ENCODE measurements around the gene NUP37.
A peak's percentile ranks its signal among the peaks of the same experiment; 100 is the strongest.

Gene NUP37

GRCh38 chr12:102064476-102064875 lies 55.4 kb downstream of the NUP37 start:
- peaks cover 16% of the 10 kb centered on the region for H3K36me3 Mint-ChIP-seq (ENCODE audit: insufficient read depth)
- no peak overlapping the region for H3K4me3 Mint-ChIP-seq
- H3K27ac Mint-ChIP-seq = no peak overlapping the region

GRCh38 chr12:102063069-102063468 lies 56.8 kb downstream of the NUP37 start:
- Mint-ChIP-seq H3K36me3 (ENCODE audit: insufficient read depth) (peaks cover 16% of the 10 kb centered on the region), H3K4me1 (ENCODE audit: low read depth in 2 of 2) (peaks cover 15 to 28% of the 10 kb centered on the region in 2 donors), H3K27me3 (peaks cover 9 to 14% of the 10 kb centered on the region in 2 donors), H3K9me3 (peaks cover 0 to 2% of the 10 kb centered on the region in 2 donors), H3K27ac (no peak overlapping the region), H3K4me3 (no peak overlapping the region)
- no peak for DNase-seq
- no peak for ATAC-seq (replicated peaks)

More at GRCh38 chr12:102064476-102064875, 55.4 kb downstream of the NUP37 start:
- H3K4me1 Mint-ChIP-seq (ENCODE audit: low read depth in 2 of 2) = peaks cover 12 to 21% of the 10 kb centered on the region in 2 donors
- ATAC-seq (replicated peaks) (no peak), DNase-seq (no peak)
- H3K27me3 Mint-ChIP-seq = peaks cover 9 to 14% of the 10 kb centered on the region in 2 donors
- H3K9me3 Mint-ChIP-seq = no peaks in the 10 kb centered on the region

GRCh38 chr12:102062419-102062806 lies 57.5 kb downstream of the NUP37 start:
- Mint-ChIP-seq H3K36me3 (ENCODE audit: insufficient read depth) (peaks cover 20% of the 10 kb centered on the region), H3K4me3 (peak overlapping the region; percentile 96 to 99), H3K27me3 (peaks cover 9 to 14% of the 10 kb centered on the region in 2 donors), H3K9me3 (peaks cover 0 to 2% of the 10 kb centered on the region in 2 donors), H3K4me1 (ENCODE audit: low read depth in 2 of 2) (peaks cover 19 to 34% of the 10 kb centered on the region in 2 donors), H3K27ac (peak overlapping the region; percentile 99)
- DNase-seq (no peak), ATAC-seq (replicated peaks) (no peak)

- ATAC-seq (replicated peaks) (peak; percentile 91), DNase-seq (peak; percentile 94 to 96 (median 95))
- Mint-ChIP-seq H3K4me3 (peak within 1 kb of the TSS; percentile 96 to 99), H3K9me3 (peaks cover 0 to 2% of the 10 kb centered on the region in 2 donors), H3K4me1 (ENCODE audit: low read depth in 2 of 2) (peaks cover 19 to 36% of the 10 kb centered on the region in 2 donors), H3K27ac (peak within 1 kb of the TSS; percentile 99), H3K27me3 (peaks cover 9 to 14% of the 10 kb centered on the region in 2 donors), H3K36me3 (ENCODE audit: insufficient read depth) (peaks cover 22% of the 10 kb centered on the region)
Observed at GRCh38 chr12:102061560-102062418, 58.1 kb downstream of the NUP37 start, which contains the start of gene WASHC3. Gene WASHC3, minus strand, starts transcription at chr12:102061991. Its CDS starts 29 bp downstream, at chr12:102061962.

- peaks cover 9 to 14% of the 10 kb centered on the region in 2 donors for H3K27me3 Mint-ChIP-seq
- peaks cover 29% of the 10 kb centered on the region for H3K36me3 Mint-ChIP-seq (ENCODE audit: insufficient read depth)
- DNase-seq = peak; percentile 22 to 40 (median 38)
Observed at GRCh38 chr12:102061096-102061559, 58.8 kb downstream of the NUP37 start.

GRCh38 chr12:102059343-102059742 lies 60.6 kb downstream of the NUP37 start:
- Mint-ChIP-seq H3K4me3 (no peak overlapping the region), H3K27me3 (peaks cover 0 to 2% of the 10 kb centered on the region in 2 donors), H3K9me3 (peaks cover 0 to 2% of the 10 kb centered on the region in 2 donors), H3K4me1 (ENCODE audit: low read depth in 2 of 2) (peaks cover 27 to 49% of the 10 kb centered on the region in 2 donors), H3K36me3 (ENCODE audit: insufficient read depth) (peaks cover 36% of the 10 kb centered on the region), H3K27ac (no peak overlapping the region)
- no peak for ATAC-seq (replicated peaks)
- no peak for DNase-seq

More at GRCh38 chr12:102061096-102061559, 58.8 kb downstream of the NUP37 start:
- Mint-ChIP-seq H3K4me1 (ENCODE audit: low read depth in 2 of 2) (peaks cover 23 to 43% of the 10 kb centered on the region in 2 donors), H3K4me3 (peak overlapping the region; percentile 96 to 99), H3K27ac (peak overlapping the region; percentile 99), H3K9me3 (peaks cover 0 to 2% of the 10 kb centered on the region in 2 donors)
- ATAC-seq (replicated peaks) = peak; percentile 56

GRCh38 chr12:102054345-102054744 lies 65.6 kb downstream of the NUP37 start:
- ATAC-seq (replicated peaks) = no peak
- Mint-ChIP-seq H3K27me3 (no peaks in the 10 kb centered on the region), H3K9me3 (peaks cover 0 to 2% of the 10 kb centered on the region in 2 donors), H3K36me3 (ENCODE audit: insufficient read depth) (peaks cover 43% of the 10 kb centered on the region), H3K27ac (no peak overlapping the region), H3K4me1 (ENCODE audit: low read depth in 2 of 2) (peaks cover 26 to 46% of the 10 kb centered on the region in 2 donors), H3K4me3 (no peak overlapping the region)
- no peak for DNase-seq

- H3K27me3 Mint-ChIP-seq = no peaks in the 10 kb centered on the region
- no peak for ATAC-seq (replicated peaks)
- H3K4me3 Mint-ChIP-seq = no peak overlapping the region
- H3K27ac Mint-ChIP-seq = peak overlapping the region; percentile 36 to 55
- no peak for DNase-seq
- H3K4me1 Mint-ChIP-seq (ENCODE audit: low read depth in 2 of 2) = peaks cover 23 to 39% of the 10 kb centered on the region in 2 donors
- H3K36me3 Mint-ChIP-seq (ENCODE audit: insufficient read depth) = peaks cover 55% of the 10 kb centered on the region
- H3K9me3 Mint-ChIP-seq = no peaks in the 10 kb centered on the region
Observed at GRCh38 chr12:102053062-102053349, 66.9 kb downstream of the NUP37 start.

GRCh38 chr12:102052192-102053061 lies 67.5 kb downstream of the NUP37 start:
- Mint-ChIP-seq H3K4me1 (ENCODE audit: low read depth in 2 of 2) (peaks cover 19 to 33% of the 10 kb centered on the region in 2 donors), H3K4me3 (no peak overlapping the region), H3K27me3 (no peaks in the 10 kb centered on the region), H3K27ac (peak overlapping the region in 1 of 2 donors; percentile 36), H3K36me3 (ENCODE audit: insufficient read depth) (peaks cover 53% of the 10 kb centered on the region), H3K9me3 (no peaks in the 10 kb centered on the region)
- DNase-seq (no peak), ATAC-seq (replicated peaks) (no peak)

GRCh38 chr12:102051431-102051965 lies 68.4 kb downstream of the NUP37 start:
- DNase-seq (no peak), ATAC-seq (replicated peaks) (no peak)
- Mint-ChIP-seq H3K4me1 (ENCODE audit: low read depth in 2 of 2) (peaks cover 17 to 28% of the 10 kb centered on the region in 2 donors), H3K27me3 (no peaks in the 10 kb centered on the region), H3K4me3 (no peak overlapping the region), H3K27ac (no peak overlapping the region), H3K9me3 (no peaks in the 10 kb centered on the region), H3K36me3 (ENCODE audit: insufficient read depth) (peaks cover 53% of the 10 kb centered on the region)

- Mint-ChIP-seq H3K27me3 (no peaks in the 10 kb centered on the region), H3K27ac (peak overlapping the region in 1 of 2 donors; percentile 60), H3K36me3 (ENCODE audit: insufficient read depth) (peaks cover 51% of the 10 kb centered on the region), H3K9me3 (no peaks in the 10 kb centered on the region), H3K4me1 (ENCODE audit: low read depth in 2 of 2) (peaks cover 15 to 24% of the 10 kb centered on the region in 2 donors), H3K4me3 (no peak overlapping the region)
- DNase-seq (no peak), ATAC-seq (replicated peaks) (no peak)
Observed at GRCh38 chr12:102050660-102051430, 69.1 kb downstream of the NUP37 start.

- DNase-seq = no peak
- H3K9me3 Mint-ChIP-seq = no peaks in the 10 kb centered on the region
- peaks cover 60% of the 10 kb centered on the region for H3K36me3 Mint-ChIP-seq (ENCODE audit: insufficient read depth)
- no peak overlapping the region for H3K4me3 Mint-ChIP-seq
- ATAC-seq (replicated peaks) = no peak
- H3K27ac Mint-ChIP-seq = peak overlapping the region in 1 of 2 donors; percentile 32
- H3K27me3 Mint-ChIP-seq = no peaks in the 10 kb centered on the region
- H3K4me1 Mint-ChIP-seq (ENCODE audit: low read depth in 2 of 2) = peaks cover 0 to 3% of the 10 kb centered on the region in 2 donors
Observed at GRCh38 chr12:102043928-102044327, 76.0 kb downstream of the NUP37 start.

All from effector memory CD8-positive, alpha-beta T cell (primary cell).